Lower leg skin (tissue), 4 donors: Measurements from ENCODE around the gene TNPO3. TPM values are rescaled to one million over a fixed set of nuclear protein-coding genes. Genes with fewer than 3 reads are reported as not detected.
"Not testable (repeated sequence)": the region's sequence is repeated elsewhere in the genome, so short reads cannot be mapped to it uniquely, and the experiment has no call there.

Source experiments
- DNase-seq, 2 donors: peaks; one replicate each; pipeline ENCODE4 v3.0.0-alpha.2; 2019; ENCODE audit warnings: low spot score in 2 of 2
- H3K4me3 ChIP-seq: fragments of 200-600 bp; sonication (generic); 2 replicates; pipeline ENCODE4 v1.5.1; 2017; ENCODE audit warnings: mild to moderate bottlenecking, low read depth; ENCODE audit not compliant: poor library complexity, severe bottlenecking
- POLR2A ChIP-seq, 2 donors: fragments of 450-650 bp; IDR thresholded peaks; one replicate each; pipeline ENCODE4 v1.6.1; 2016 to 2017; ENCODE audit warnings: antibody characterized with exemption in 2 of 2, mild to moderate bottlenecking in 1 of 2, moderate library complexity in 1 of 2
- WGBS, 2 donors: methylation state at CpG; one replicate each; pipeline ENCODE4 v1.1.5; 2018; 5-methylcytosine and 5-hydroxymethylcytosine counted together
- intact Hi-C: fragments of 100-400 bp; cut with DNase I; formaldehyde crosslinking; loops from one replicate; pipeline ENCODE4 v1.15.0; 2023; ENCODE audit warnings: low total_unique reads
- total RNA-seq, 4 donors: library from RNA; depleted of rRNA; stranded (reverse); fragments of >200 nt; gene quantifications; one replicate each; pipeline ENCODE4 v1.1.0, GENCODE V29; 2016
- TF ChIP-seq, protein P1 (sequence below), 3 donors: fragments of 450-650 bp; IDR thresholded peaks; one replicate each; pipeline ENCODE4 v1.5.1; 2016; ENCODE audit warnings: antibody characterized with exemption in 3 of 3, mild to moderate bottlenecking in 3 of 3, moderate library complexity in 2 of 3

TNPO3 gene
- total RNA-seq, 4 donors from 2014 or later = 26.7 to 36.7 (median 31.0) TPM

DNA sequence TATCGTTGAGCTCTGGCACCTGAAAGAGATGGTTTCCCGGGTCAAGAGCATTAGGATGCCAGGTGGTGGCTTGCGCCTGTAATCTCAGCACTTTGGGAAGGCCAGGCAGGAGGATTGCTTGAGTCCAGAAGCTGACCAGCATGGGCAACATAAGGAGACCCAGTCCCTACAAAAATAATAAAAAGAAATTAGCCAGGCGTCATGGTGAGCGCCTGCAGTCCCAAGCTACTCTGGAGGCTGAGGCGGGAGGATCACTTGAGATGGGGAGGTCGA is 138.3 kb downstream of the TNPO3 start:
- peak in 1 of 2 donors; percentile 69 for DNase-seq
- TF ChIP-seq, protein P1, sequence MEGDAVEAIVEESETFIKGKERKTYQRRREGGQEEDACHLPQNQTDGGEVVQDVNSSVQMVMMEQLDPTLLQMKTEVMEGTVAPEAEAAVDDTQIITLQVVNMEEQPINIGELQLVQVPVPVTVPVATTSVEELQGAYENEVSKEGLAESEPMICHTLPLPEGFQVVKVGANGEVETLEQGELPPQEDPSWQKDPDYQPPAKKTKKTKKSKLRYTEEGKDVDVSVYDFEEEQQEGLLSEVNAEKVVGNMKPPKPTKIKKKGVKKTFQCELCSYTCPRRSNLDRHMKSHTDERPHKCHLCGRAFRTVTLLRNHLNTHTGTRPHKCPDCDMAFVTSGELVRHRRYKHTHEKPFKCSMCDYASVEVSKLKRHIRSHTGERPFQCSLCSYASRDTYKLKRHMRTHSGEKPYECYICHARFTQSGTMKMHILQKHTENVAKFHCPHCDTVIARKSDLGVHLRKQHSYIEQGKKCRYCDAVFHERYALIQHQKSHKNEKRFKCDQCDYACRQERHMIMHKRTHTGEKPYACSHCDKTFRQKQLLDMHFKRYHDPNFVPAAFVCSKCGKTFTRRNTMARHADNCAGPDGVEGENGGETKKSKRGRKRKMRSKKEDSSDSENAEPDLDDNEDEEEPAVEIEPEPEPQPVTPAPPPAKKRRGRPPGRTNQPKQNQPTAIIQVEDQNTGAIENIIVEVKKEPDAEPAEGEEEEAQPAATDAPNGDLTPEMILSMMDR (IDR thresholded peaks at IDR 0.05) = no peak
- TF ChIP-seq POLR2A (IDR thresholded peaks at IDR 0.05) = no peak
- WGBS, 2 donors = 94 to 95% methylated on average over 7 of the region's 7 CpGs
- intact Hi-C loops = loop anchor here (10.0 kb wide), 1 partner anchor 178 kb away; no protein-coding TSS in a partner anchor
- H3K4me3 ChIP-seq = no peak overlapping the region

DNA sequence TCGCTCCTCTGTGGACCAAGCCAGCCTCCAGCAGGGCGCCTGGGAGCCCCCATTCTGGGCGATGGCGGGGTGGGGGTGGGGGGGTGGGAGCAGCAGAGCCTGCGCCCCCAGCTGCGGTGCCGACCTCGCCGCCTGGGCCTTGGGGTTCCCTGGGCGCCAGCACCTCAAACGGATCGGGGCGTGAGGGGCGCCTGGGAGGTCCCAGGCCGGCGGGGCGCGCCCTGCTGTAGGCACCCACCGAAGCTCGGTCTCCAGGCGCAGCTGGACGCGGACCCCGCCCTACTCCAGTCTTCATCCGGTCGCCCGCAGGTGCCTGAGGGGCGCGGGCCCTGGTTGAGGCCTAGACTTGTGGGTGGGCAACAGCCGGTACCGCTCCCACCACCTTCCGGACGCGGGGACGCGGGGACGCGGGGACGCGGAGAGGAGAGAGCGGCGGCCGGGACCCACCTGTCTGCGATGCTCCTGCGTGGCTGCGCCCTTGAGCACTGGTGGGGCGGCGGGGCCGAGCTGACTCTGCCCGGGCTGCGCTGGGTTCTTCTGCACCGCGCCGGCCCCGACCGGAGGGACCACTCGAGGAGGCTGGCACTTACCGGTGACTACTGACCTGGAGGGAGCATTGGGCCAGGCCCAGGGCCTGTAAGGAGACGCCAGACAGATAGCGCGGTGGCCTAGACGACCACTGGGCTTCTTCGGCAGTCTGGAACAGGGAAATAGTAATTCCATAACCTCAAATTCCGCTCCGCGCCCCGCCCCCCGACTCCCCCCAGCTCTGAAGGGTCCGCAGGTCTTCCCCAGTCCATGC is 138.9 kb downstream of the TNPO3 start:
- 45 to 56% methylated on average over 18 to 48 of the region's 69 CpGs for WGBS, 2 donors
- no peak for TF ChIP-seq POLR2A (IDR thresholded peaks at IDR 0.05)
- TF ChIP-seq, protein P1 (IDR thresholded peaks at IDR 0.05) = no peak
- intact Hi-C loops = loop anchor here (10.0 kb wide), 1 partner anchor 179 kb away; no protein-coding TSS in a partner anchor
- peak in 1 of 2 donors; percentile 83 for DNase-seq
- no peak overlapping the region for H3K4me3 ChIP-seq

DNA sequence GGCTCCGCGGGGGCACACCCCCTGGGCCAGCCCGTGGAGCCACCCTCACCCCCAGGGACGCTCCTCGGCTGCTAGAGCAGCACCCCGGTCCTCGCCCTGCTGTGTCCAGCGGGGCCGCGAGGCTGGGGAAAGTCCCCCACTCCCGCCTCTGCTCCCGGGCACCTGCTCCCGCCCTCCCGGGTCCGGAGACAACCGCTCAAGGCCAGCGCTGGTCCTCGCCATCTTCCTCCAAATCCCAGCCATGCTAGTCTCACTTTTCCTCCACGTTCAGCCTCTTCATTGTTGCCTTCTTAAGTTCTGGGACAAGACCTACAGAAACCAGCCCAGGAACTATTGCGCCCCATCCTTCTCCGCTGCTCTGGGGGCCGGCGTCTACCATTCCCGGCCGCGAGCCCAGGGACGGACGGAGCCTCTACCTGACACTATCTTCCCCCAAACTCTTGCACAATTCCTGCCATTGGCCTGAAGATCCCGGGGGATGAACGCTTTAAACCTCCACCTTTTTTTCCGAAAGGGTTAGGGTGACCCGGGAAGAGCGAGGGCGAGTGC is 139.6 kb downstream of the TNPO3 start:
- intact Hi-C loops = loop anchor here (10.0 kb wide), 1 partner anchor 179 kb away; no protein-coding TSS in a partner anchor
- no peak for TF ChIP-seq POLR2A (IDR thresholded peaks at IDR 0.05)
- TF ChIP-seq, protein P1 (IDR thresholded peaks at IDR 0.05) = no peak
- no peak overlapping the region for H3K4me3 ChIP-seq
- peak in 1 of 2 donors; percentile 78 for DNase-seq
- WGBS, 2 donors = 3 to 8% methylated on average over 24 to 30 of the region's 34 CpGs

DNA sequence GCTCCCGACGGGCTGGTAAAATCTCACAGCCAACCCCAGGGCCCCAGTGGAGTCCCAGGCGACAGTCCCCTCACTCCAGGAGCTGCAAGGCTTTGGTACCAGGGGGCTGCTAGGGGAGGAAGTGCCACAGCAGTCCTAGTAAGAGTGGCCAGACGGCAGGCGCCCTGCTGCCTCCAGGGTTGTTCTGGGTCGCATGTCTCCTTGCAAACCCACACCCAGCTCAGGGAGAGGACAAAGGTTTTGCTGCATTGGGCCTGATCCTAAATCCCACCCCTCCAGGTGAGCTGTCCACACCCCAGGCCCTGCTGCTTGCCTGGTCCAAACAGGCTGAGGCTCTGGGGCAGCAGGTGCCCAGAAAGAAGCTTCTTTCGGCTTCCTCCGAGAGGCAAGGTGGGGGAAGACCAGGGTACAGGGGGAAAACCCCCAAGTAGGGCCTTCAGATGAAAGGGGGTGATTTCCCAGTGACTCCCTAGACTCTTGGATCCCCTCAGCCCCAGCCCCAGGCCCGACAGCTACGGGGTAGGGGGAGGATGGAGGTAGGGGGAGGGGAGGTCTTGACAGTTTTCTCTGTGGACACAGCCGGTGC is 140.3 kb downstream of the TNPO3 start:
- DNase-seq = peak in 1 of 2 donors; percentile 82
- no peak for TF ChIP-seq POLR2A (IDR thresholded peaks at IDR 0.05)
- TF ChIP-seq, protein P1 (IDR thresholded peaks at IDR 0.05) = no peak
- H3K4me3 ChIP-seq = no peak overlapping the region
- 46 to 50% methylated on average over 11 of the region's 11 CpGs for WGBS, 2 donors
- intact Hi-C loops = loop anchor here (10.0 kb wide), 1 partner anchor 180 kb away; no protein-coding TSS in a partner anchor

DNA sequence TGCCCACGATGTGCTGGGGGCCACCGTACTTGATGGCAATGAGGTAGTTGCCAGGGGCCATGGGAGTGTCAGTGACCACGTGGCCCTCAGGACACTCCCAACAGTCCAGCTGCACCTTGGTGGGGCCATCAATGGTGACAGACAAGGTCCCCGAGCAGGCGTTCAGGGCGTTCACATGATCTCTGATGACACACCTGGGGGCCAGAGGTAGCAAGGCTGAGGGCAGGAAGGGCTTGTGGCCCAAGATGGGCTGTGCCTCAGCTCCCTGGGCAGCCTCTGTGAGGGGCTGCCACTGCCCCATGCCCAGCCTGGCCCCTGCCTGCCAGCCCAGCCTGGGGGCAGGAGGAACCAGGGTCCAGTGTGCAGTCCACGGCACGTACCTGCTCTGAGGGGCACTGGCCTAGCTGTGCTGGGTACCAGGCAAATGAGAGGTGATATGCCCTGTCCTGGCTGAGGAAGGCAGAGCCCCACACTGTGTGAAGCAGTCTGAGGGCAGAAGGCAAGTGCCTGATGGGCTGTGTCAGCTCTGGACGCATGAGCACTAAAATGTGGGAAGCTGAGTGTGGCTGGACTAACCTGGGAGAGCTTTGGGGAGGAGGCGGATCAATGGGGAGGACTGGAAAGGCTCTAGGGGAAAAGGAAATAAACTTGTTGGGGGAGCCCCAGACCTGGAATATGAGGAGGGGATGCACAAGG is 140.9 kb downstream of the TNPO3 start:
- peak in 1 of 2 donors; percentile 63 for DNase-seq
- intact Hi-C loops = loop anchor here (10.0 kb wide), 1 partner anchor 181 kb away; no protein-coding TSS in a partner anchor
- H3K4me3 ChIP-seq = no peak overlapping the region
- 84 to 100% methylated on average over 2 to 8 of the region's 10 CpGs for WGBS, 2 donors
- TF ChIP-seq POLR2A (IDR thresholded peaks at IDR 0.05) = no peak
- TF ChIP-seq, protein P1 (IDR thresholded peaks at IDR 0.05) = no peak

DNA sequence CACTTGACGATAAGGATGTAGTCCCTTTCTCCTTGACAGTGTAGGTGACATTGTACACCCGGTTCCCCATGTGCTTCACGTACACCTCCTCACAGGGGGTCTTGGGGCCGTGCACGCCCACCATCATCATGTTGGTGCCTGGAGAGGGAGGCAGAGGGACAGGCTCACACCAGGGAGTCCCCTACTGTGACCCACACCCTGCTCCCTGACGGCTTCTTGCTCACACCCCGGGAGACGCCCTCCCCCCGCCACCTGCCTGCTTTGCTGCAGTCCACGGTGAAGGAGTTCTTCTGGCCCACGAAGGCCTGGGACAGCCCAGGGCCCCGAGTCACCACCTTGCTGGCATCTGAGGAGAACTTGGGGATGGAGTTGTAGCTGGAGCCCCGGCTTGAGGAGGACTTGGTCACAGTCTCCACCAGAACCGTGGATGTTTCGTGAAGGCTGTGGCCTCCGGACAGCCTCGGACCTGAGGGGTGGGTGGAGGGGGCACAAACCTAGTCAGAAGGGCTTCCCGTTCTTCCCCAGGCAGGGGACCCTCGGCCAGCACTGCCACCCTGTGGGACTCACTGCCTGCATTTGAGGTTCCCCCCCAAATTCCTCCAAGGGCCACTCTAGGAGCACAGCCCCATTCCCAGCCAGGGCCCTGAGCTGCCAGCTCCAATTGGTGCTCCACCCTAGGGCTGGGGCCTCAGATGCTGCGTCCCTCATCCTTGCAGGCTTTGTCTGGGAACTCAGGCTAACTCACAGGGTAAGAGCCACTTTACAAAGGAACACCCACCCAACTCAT is 142.0 kb downstream of the TNPO3 start:
- WGBS, 2 donors = 83 to 100% methylated on average over 2 to 3 of the region's 20 CpGs
- intact Hi-C loops = loop anchor here (10.0 kb wide), 1 partner anchor 182 kb away; no protein-coding TSS in a partner anchor
- peak in 1 of 2 donors; percentile 72 for DNase-seq
- H3K4me3 ChIP-seq = not testable (repeated sequence)
